Hepatocyte (in vitro differentiated cells): Measurements from ENCODE around the gene MED12.

Experiments
- EZH2 ChIP-seq: fragments of 200-600 bp; sonication (generic); IDR thresholded peaks from 2 replicates; pipeline ENCODE4 v1.6.1; 2016; ENCODE audit warnings: antibody characterized with exemption, mild to moderate bottlenecking, borderline replicate concordance
- EZH2phosphoT487 ChIP-seq: fragments of 200-600 bp; sonication (generic); IDR thresholded peaks from one replicate; pipeline ENCODE4 v1.6.1; 2018; ENCODE audit warnings: antibody characterized with exemption, mild to moderate bottlenecking, low read depth, moderate library complexity; ENCODE audit not compliant: unreplicated experiment, severe bottlenecking
- TF ChIP-seq, protein P1 (sequence below): fragments of 200-600 bp; sonication (generic); IDR thresholded peaks from 2 replicates; pipeline ENCODE4 v1.5.1; 2016; ENCODE audit warnings: antibody characterized with exemption, mild to moderate bottlenecking; ENCODE audit not compliant: poor library complexity

DNA sequence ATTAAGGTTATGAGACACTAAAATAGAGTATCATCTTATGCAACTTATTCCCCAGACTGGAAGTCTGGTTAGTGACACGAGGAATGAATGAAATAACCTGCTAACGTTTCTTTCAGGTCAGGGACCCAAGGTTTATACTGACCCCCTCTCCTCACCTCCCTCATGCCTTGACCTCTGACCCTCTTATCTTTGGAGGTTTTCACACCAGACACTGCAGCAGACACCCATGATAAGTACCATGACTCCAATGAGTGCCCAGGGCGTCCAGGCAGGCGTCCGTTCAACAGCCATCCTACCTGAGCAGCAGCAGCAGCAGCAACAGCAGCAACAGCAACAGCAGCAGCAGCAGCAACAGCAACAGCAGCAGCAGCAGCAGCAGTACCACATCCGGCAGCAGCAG is 22.0 kb downstream of the MED12 start:
- TF ChIP-seq, protein P1, sequence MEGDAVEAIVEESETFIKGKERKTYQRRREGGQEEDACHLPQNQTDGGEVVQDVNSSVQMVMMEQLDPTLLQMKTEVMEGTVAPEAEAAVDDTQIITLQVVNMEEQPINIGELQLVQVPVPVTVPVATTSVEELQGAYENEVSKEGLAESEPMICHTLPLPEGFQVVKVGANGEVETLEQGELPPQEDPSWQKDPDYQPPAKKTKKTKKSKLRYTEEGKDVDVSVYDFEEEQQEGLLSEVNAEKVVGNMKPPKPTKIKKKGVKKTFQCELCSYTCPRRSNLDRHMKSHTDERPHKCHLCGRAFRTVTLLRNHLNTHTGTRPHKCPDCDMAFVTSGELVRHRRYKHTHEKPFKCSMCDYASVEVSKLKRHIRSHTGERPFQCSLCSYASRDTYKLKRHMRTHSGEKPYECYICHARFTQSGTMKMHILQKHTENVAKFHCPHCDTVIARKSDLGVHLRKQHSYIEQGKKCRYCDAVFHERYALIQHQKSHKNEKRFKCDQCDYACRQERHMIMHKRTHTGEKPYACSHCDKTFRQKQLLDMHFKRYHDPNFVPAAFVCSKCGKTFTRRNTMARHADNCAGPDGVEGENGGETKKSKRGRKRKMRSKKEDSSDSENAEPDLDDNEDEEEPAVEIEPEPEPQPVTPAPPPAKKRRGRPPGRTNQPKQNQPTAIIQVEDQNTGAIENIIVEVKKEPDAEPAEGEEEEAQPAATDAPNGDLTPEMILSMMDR, result no peak
- TF ChIP-seq EZH2 (no peak), EZH2phosphoT487 (no peak)
